Raji (cell line): ENCODE results near the gene TRIM37.

Experiments
- POLR2A ChIP-seq: IDR thresholded peaks from 2 replicates; pipeline ENCODE4 v1.6.1; 2011; ENCODE audit warnings: low read depth, low read length, control low read depth; ENCODE audit not compliant: insufficient read depth

Gene TRIM37

GRCh38 chr17:58932956-58933355 is 173.7 kb downstream of the TRIM37 start:
- TF ChIP-seq POLR2A = no peak
